Left lung (tissue), 10 donors: ENCODE results near the gene KCNJ8. TPM values are rescaled to one million over a fixed set of nuclear protein-coding genes. Genes with fewer than 3 reads are reported as not detected.
"Not testable (repeated sequence)": the region's sequence is repeated elsewhere in the genome, so short reads cannot be mapped to it uniquely, and the experiment has no call there.

Experiments
- ATAC-seq: fragments of 200-7000 bp; cut with Tn5 transposase; one replicate; pipeline ENCODE4 v1.9.1; 2020; ENCODE audit warnings: moderate library complexity
- DNase-seq, 4 donors: peaks; one replicate each; pipeline ENCODE4 v3.0.0-alpha.2; 2013 to 2020
- H3K27ac ChIP-seq, 2 donors: fragments of 200-600 bp; sonication (generic) in 1 of 2; one replicate each; pipeline versions ENCODE4 v1.5.0 to v1.8.0; 2020 to 2021
- H3K27me3 ChIP-seq, 2 donors: fragments of 200-600 bp; sonication (generic) in 1 of 2; one replicate each; pipeline versions ENCODE4 v1.5.0 to v1.8.0; 2020 to 2021
- H3K36me3 ChIP-seq, 2 donors: fragments of 200-600 bp; sonication (generic) in 1 of 2; one replicate each; pipeline versions ENCODE4 v1.5.0 to v1.8.0; 2020 to 2021
- H3K4me1 ChIP-seq, 2 donors: fragments of 200-600 bp; one replicate each; pipeline ENCODE4 v1.8.0; 2021
- H3K4me3 ChIP-seq, 2 donors: fragments of 200-600 bp; sonication (generic) in 1 of 2; one replicate each; pipeline versions ENCODE4 v1.5.0 to v1.8.0; 2020 to 2021; ENCODE audit warnings: mild to moderate bottlenecking in 1 of 2
- H3K9me3 ChIP-seq, 2 donors: fragments of 200-600 bp; sonication (generic) in 1 of 2; one replicate each; pipeline versions ENCODE4 v1.5.0 to v1.8.0; 2020 to 2021
- intact Hi-C, 2 donors: fragments of 100-400 bp; cut with DNase I; formaldehyde crosslinking; loops; one replicate each; pipeline versions ENCODE4 v1.11.2 to v1.14.2; 2022
- polyA plus RNA-seq, 6 donors: library from polyadenylated mRNA; unstranded; fragments of 120-200 nt; gene quantifications; one replicate each; pipeline ENCODE4 v1.2.1, GENCODE V29; 2013; ENCODE audit not compliant: insufficient read length in 6 of 6
- total RNA-seq, 2 donors: library from RNA; stranded (reverse); fragmentation: NEBNext Ultra II Directional; extraction: Animal tissue kit (Norgen Biotek cat#: 25700); gene quantifications; one replicate each; pipeline ENCODE4 v1.2.1, GENCODE V29; 2021
- TF ChIP-seq, protein P1 (sequence below), 2 donors: fragments of 200-600 bp; sonication (generic) in 1 of 2; IDR thresholded peaks; one replicate each; pipeline versions ENCODE4 v1.5.0 to v1.8.0; 2021; ENCODE audit warnings: antibody characterized with exemption in 2 of 2
- donor health status: DM: no; HTN: yes; CAD: no.
- donor health status: DM: no; HTN: no; CAD: no.

The KCNJ8 gene
- total and polyA plus RNA-seq, 8 donors, result 14.3 to 25.5 (median 21.3) TPM

- intact Hi-C loops, result no loop called here
- DNase-seq (no peak), ATAC-seq (no peak)
- TF ChIP-seq, protein P1, sequence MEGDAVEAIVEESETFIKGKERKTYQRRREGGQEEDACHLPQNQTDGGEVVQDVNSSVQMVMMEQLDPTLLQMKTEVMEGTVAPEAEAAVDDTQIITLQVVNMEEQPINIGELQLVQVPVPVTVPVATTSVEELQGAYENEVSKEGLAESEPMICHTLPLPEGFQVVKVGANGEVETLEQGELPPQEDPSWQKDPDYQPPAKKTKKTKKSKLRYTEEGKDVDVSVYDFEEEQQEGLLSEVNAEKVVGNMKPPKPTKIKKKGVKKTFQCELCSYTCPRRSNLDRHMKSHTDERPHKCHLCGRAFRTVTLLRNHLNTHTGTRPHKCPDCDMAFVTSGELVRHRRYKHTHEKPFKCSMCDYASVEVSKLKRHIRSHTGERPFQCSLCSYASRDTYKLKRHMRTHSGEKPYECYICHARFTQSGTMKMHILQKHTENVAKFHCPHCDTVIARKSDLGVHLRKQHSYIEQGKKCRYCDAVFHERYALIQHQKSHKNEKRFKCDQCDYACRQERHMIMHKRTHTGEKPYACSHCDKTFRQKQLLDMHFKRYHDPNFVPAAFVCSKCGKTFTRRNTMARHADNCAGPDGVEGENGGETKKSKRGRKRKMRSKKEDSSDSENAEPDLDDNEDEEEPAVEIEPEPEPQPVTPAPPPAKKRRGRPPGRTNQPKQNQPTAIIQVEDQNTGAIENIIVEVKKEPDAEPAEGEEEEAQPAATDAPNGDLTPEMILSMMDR (IDR thresholded peaks at IDR 0.05), result no peak
- Histone ChIP-seq H3K27me3 (no peaks in the 10 kb centered on the region), H3K36me3 (no peaks in the 10 kb centered on the region), H3K4me1 (no peaks in the 10 kb centered on the region), H3K27ac (no peak overlapping the region), H3K4me3 (no peak overlapping the region), H3K9me3 (peaks cover 0 to 7% of the 10 kb centered on the region in 2 donors)
Observed at GRCh38 chr12:21813125-21813524, 38.6 kb upstream of the KCNJ8 start.

GRCh38 chr12:21812340-21812739 lies 37.8 kb upstream of the KCNJ8 start:
- DNase-seq, H3K4me3 ChIP-seq, H3K27me3 ChIP-seq, intact Hi-C loops, H3K4me1 ChIP-seq, H3K9me3 ChIP-seq, H3K27ac ChIP-seq, ATAC-seq, H3K36me3 ChIP-seq: not testable (repeated sequence)

DNA sequence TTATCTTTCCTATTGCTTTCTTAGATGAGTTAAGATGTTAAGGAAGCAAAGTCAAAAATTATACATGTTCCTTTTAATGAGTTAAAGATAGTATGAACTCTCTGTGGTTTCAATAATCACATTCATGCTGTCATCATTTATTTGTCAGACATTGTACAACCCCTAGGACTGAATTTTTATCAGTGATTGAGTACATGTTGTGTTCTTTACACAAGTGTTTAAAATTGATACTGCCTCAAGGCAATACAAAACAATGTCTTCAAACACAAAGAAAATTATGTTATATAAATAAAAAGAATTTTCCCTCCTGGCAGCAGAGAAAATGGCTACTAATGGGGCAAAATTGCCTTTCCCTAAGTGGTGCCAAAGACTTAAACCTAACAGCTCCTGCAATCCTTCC lies 34.6 kb upstream of the KCNJ8 start:
- Histone ChIP-seq H3K4me3 (no peak overlapping the region), H3K4me1 (no peaks in the 10 kb centered on the region), H3K27ac (no peak overlapping the region), H3K9me3 (peaks cover 0 to 7% of the 10 kb centered on the region in 2 donors), H3K36me3 (no peaks in the 10 kb centered on the region), H3K27me3 (no peaks in the 10 kb centered on the region)
- DNase-seq (no peak), ATAC-seq (no peak)
- TF ChIP-seq, protein P1 (IDR thresholded peaks at IDR 0.05), result no peak
- intact Hi-C loops, result no loop called here

GRCh38 chr12:21806255-21806654 lies 31.7 kb upstream of the KCNJ8 start:
- Histone ChIP-seq H3K36me3 (no peaks in the 10 kb centered on the region), H3K27me3 (no peaks in the 10 kb centered on the region), H3K9me3 (peaks cover 0 to 7% of the 10 kb centered on the region in 2 donors), H3K4me3 (no peak overlapping the region), H3K4me1 (no peaks in the 10 kb centered on the region), H3K27ac (no peak overlapping the region)
- TF ChIP-seq, protein P1 (IDR thresholded peaks at IDR 0.05), result no peak
- intact Hi-C loops, result no loop called here
- no peak for ATAC-seq
- no peak for DNase-seq

- DNase-seq (no peak), ATAC-seq (no peak)
- Histone ChIP-seq H3K27ac (no peak overlapping the region), H3K27me3 (no peaks in the 10 kb centered on the region), H3K9me3 (no peaks in the 10 kb centered on the region), H3K36me3 (no peaks in the 10 kb centered on the region), H3K4me3 (no peak overlapping the region), H3K4me1 (no peaks in the 10 kb centered on the region)
- intact Hi-C loops, result no loop called here
- TF ChIP-seq, protein P1 (IDR thresholded peaks at IDR 0.05), result no peak
Observed at GRCh38 chr12:21801522-21802288, 27.2 kb upstream of the KCNJ8 start.

DNA sequence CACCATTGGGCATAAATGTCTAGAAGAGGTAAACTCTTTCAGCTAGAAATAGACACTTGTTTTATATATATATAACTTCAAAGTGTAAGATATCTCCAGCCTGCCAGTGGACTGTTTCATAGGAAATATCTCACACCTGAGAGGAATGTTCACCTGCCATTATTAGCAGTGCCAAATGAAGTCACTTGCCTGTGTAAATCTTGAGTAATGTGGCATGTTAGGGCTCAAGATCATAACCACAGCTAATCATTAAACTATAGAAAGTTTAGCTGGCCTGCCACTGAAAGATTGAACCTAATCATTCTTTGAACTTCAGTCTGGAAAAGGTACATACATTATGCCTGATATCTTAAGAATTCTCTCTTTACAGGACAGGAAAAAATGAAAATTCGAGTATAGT lies 25.5 kb upstream of the KCNJ8 start:
- peak; percentile 61 for ATAC-seq

More for the DNA sequence above, 25.5 kb upstream of the KCNJ8 start:
- intact Hi-C loops, result no loop called here
- peak in 1 of 4 donors; percentile 5 for DNase-seq
- Histone ChIP-seq H3K27me3 (no peaks in the 10 kb centered on the region), H3K9me3 (peaks cover 0 to 2% of the 10 kb centered on the region in 2 donors), H3K4me1 (no peaks in the 10 kb centered on the region), H3K4me3 (no peak overlapping the region), H3K27ac (no peak overlapping the region), H3K36me3 (no peaks in the 10 kb centered on the region)
- TF ChIP-seq, protein P1 (IDR thresholded peaks at IDR 0.05), result no peak
